Small intestine (tissue), 7 donors: ENCODE results near the gene RBM17. TPM values are rescaled to one million over a fixed set of nuclear protein-coding genes. Genes with fewer than 3 reads are reported as not detected.
"Not testable (repeated sequence)": the region's sequence is repeated elsewhere in the genome, so short reads cannot be mapped to it uniquely, and the experiment has no call there.

ENCODE experiments used
- DNase-seq, 2 donors: peaks; one replicate each; pipeline versions ENCODE4 v3.0.0 to v3.0.0-alpha.2; 2013
- FAIRE-seq: peaks from 2 replicates; lab custom pipeline; 2012; peaks lifted over from hg19 to GRCh38; lab: Jason Lieb, UNC
- H3K27ac ChIP-seq, 3 donors: one replicate each; pipeline ENCODE4 v1.5.1; 2013; ENCODE audit warnings: low read length in 2 of 3, mild to moderate bottlenecking in 2 of 3, control low read depth in 1 of 3, inconsistent platforms in 1 of 3, low read depth in 1 of 3, moderate library complexity in 1 of 3
- H3K27me3 ChIP-seq, 3 donors: one replicate each; pipeline ENCODE4 v1.6.1; 2013; ENCODE audit warnings: low read length in 3 of 3, inconsistent platforms in 1 of 3; ENCODE audit not compliant: control insufficient read depth in 3 of 3, insufficient read depth in 3 of 3
- H3K36me3 ChIP-seq, 3 donors: one replicate each; pipeline ENCODE4 v1.6.1; 2013; ENCODE audit warnings: low read length in 3 of 3, inconsistent platforms in 1 of 3, low read depth in 1 of 3, mild to moderate bottlenecking in 1 of 3, moderate library complexity in 1 of 3; ENCODE audit not compliant: control insufficient read depth in 3 of 3, insufficient read depth in 2 of 3
- H3K4me1 ChIP-seq, 3 donors: one replicate each; pipeline ENCODE4 v1.6.1; 2013; ENCODE audit warnings: low read length in 2 of 3, inconsistent platforms in 1 of 3, low read depth in 1 of 3, mild to moderate bottlenecking in 1 of 3, moderate library complexity in 1 of 3; ENCODE audit not compliant: control insufficient read depth in 3 of 3, insufficient read depth in 2 of 3
- H3K4me3 ChIP-seq, 3 donors: one replicate each; pipeline ENCODE4 v1.5.1; 2013; ENCODE audit warnings: low read length in 3 of 3, control low read depth in 1 of 3, inconsistent platforms in 1 of 3, low read depth in 1 of 3, mild to moderate bottlenecking in 1 of 3, moderate library complexity in 1 of 3
- H3K9me3 ChIP-seq, 2 donors: one replicate each; pipeline ENCODE4 v1.6.1; 2013; ENCODE audit warnings: low read depth in 1 of 2, low read length in 1 of 2; ENCODE audit not compliant: control insufficient read depth in 2 of 2, insufficient read depth in 1 of 2
- WGBS, 3 donors: extraction: QIAGEN DNeasy Blood & Tissue Kit; methylation state at CpG; one replicate each; pipeline ENCODE4 v1.1.7; 2013; 5-methylcytosine and 5-hydroxymethylcytosine counted together
- polyA plus RNA-seq, 4 donors: library from polyadenylated mRNA; stranded (reverse) in 3 of 4; unstranded in 1 of 4; fragments of 200-250 nt in 3 of 4; fragments of 120-200 nt in 1 of 4; gene quantifications; one replicate each; pipeline versions ENCODE4 v1.2.1 to v1.2.3, GENCODE V29; 2013
- donor health status: healthy with polysubstance abuse.
- donor health status: control.
- donor health status: control.
- donor health status: Bipolar disorder and iron deficiency.
- donor health status: healthy.

Gene RBM17
- polyA plus RNA-seq, 4 donors: 45.7 to 102 (median 73.9) TPM

DNA sequence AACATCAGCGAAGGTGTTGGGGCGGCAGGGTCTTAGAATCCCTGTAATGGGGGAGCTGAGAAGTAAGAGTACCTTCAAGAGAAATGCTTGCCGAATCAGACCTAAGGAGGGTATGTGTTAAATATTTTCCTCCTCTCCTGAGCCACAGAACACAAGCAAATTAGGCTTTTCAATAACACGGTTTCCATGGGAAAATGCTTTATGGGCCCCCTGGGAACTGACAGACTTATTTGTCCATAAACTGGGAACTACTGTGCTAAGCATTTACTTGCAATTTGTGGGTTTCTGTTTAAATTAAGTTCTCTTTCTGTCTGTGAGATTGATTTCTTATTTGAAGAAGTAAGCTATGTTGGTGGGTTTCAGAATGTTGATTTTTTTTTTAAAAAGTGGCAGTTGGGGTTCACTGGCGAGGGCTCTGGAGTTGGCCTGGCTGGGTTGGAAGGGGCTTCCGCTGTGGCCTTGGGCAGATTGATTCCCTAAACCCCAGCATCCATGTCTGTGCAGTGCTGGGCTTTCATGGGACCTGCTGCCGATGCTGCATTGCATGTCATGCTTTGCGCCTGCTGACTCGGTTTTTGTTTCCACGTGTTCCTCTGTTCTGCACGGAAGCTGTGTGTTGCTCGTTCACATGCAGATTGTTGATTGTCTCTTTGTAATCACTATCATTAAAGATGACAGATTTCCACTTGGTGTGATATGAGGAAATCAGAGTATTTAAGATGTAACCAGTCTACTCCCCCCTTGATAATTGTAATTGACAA is 7.2 kb downstream of the RBM17 start:
- peak overlapping the region in 1 of 3 donors; percentile 41 for H3K27ac ChIP-seq
- DNase-seq (no peak), FAIRE-seq (no peak)
- H3K36me3 ChIP-seq: peaks cover 4 to 28% (median 10%) of the 10 kb centered on the region in 3 donors
- H3K9me3 ChIP-seq: no peaks in the 10 kb centered on the region
- peaks cover 0 to 17% (median 3%) of the 10 kb centered on the region in 3 donors for H3K4me1 ChIP-seq
- H3K27me3 ChIP-seq: no peaks in the 10 kb centered on the region
- WGBS, 3 donors: 76 to 86% (median 81%) methylated on average over 12 of the region's 12 CpGs
- H3K4me3 ChIP-seq: no peak overlapping the region

DNA sequence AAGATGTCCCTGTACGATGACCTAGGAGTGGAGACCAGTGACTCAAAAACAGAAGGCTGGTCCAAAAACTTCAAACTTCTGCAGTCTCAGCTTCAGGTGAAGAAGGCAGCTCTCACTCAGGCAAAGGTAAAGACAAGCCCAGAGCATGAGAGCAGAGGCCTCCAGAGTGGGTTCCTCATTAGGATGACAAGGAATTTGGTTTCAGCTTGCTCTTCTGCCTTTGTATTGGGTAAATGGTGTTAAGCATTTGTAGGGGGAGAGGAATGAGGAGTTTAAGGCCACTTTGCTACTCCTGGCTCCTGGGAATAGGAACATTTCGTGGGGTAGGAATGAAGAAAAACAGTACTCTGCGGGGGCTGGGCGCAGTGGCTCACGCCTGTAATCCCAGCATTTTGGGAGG is 8.2 kb downstream of the RBM17 start:
- Histone ChIP-seq H3K27ac (no peak overlapping the region), H3K27me3 (no peaks in the 10 kb centered on the region), H3K9me3 (no peaks in the 10 kb centered on the region), H3K4me1 (peaks cover 0 to 11% (median 0%) of the 10 kb centered on the region in 3 donors), H3K36me3 (peaks cover 4 to 30% (median 10%) of the 10 kb centered on the region in 3 donors), H3K4me3 (no peak overlapping the region)
- DNase-seq (no peak), FAIRE-seq (no peak)
- WGBS, 3 donors: 90 to 95% (median 94%) methylated on average over 5 of the region's 5 CpGs

DNA sequence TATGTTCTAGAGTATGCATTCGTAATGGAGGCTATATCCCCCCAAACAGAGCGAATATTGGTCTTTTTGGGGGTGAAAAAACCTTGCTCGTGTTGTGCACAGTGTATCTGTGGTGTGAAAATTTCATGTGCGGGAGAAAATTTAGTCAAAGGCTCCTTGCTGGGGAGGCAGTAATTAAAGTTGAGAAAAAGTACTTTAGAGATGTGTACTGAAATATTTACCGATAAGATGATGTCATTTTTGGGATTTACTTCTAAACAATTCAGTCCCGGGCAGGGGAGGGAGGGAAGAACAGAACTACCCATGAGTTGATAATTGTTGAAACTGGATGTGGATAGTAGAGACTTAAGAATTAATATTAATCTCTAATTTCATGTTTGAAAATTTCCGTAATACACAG is 9.3 kb downstream of the RBM17 start:
- FAIRE-seq: no peak
- H3K27ac ChIP-seq: no peak overlapping the region
- no peaks in the 10 kb centered on the region for H3K9me3 ChIP-seq
- 81 to 96% (median 94%) methylated on average over 7 of the region's 7 CpGs for WGBS, 3 donors
- DNase-seq: no peak
- H3K4me3 ChIP-seq: no peak overlapping the region
- peaks cover 6 to 37% (median 10%) of the 10 kb centered on the region in 3 donors for H3K36me3 ChIP-seq
- peaks cover 0 to 5% (median 0%) of the 10 kb centered on the region in 3 donors for H3K4me1 ChIP-seq
- no peaks in the 10 kb centered on the region for H3K27me3 ChIP-seq

DNA sequence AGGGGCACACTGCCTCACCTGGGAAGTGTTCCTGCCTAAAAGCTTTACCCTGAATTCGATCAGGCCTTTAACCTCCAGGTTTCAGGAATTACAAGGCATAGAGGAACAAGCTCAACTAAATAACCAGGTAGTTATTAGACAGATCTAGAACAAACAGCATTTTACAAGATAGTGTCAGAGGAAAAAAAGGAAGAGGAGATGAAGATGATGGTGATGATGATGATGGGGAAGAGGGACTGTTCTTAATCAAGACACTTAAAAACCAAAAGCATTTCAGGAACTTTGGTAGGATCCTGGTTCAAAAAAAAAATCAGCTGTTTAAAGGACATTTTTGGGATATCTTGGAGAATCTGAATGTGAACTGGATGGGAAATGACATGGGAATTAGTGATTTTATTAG is 11.5 kb downstream of the RBM17 start:
- Histone ChIP-seq H3K27ac (no peak overlapping the region), H3K4me1 (peaks cover 0 to 4% (median 0%) of the 10 kb centered on the region in 3 donors), H3K27me3 (no peaks in the 10 kb centered on the region), H3K9me3 (no peaks in the 10 kb centered on the region), H3K36me3 (peaks cover 10 to 34% (median 11%) of the 10 kb centered on the region in 3 donors), H3K4me3 (no peak overlapping the region)
- WGBS, 3 donors: 57 to 84% (median 77%) methylated on average over 1 of the region's 1 CpG
- DNase-seq (no peak), FAIRE-seq (no peak)

DNA sequence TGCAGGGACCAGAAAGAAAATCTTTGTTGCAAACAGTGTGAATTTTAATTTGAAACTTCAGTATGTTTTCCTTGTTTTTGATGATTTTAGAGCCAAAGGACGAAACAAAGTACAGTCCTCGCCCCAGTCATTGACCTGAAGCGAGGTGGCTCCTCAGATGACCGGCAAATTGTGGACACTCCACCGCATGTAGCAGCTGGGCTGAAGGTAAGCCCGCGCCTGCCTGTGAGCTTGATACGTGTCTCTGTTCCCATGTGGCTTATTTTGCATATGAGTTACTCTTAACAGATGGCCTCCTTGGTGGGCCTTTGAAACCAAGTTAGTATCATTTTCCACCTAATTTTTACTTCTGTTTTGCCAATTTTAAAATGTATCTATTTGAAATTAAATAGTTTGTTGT is 12.3 kb downstream of the RBM17 start:
- Histone ChIP-seq H3K27me3 (no peaks in the 10 kb centered on the region), H3K4me1 (no peaks in the 10 kb centered on the region), H3K27ac (peak overlapping the region in 1 of 3 donors; percentile 22), H3K9me3 (no peaks in the 10 kb centered on the region), H3K4me3 (no peak overlapping the region), H3K36me3 (peaks cover 10 to 29% (median 13%) of the 10 kb centered on the region in 3 donors)
- FAIRE-seq (no peak), DNase-seq (no peak)
- 87 to 90% (median 90%) methylated on average over 8 of the region's 8 CpGs for WGBS, 3 donors

DNA sequence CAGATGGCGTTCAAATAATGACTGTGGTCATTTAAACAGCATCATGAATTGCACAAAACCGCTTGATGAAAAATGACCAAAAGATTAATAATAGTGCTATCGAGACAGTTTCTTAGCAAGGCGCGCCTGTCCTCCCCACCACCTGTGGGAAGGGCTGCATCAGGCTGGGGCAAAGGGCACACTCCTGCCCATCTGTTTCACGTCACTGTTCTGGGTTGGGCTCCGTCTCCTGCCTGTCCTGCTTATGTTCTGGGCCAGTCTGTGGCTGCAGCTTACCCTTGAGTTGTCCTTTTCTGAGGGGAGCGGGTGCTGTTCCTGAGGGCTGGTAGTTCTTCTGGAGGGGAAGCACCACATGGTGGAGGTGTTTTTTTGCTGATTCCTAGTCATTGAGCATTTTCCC is 13.3 kb downstream of the RBM17 start:
- no peaks in the 10 kb centered on the region for H3K9me3 ChIP-seq
- peak in 1 of 2 donors; percentile 94 for DNase-seq
- no peak overlapping the region for H3K27ac ChIP-seq
- no peaks in the 10 kb centered on the region for H3K27me3 ChIP-seq
- peaks cover 10 to 28% (median 16%) of the 10 kb centered on the region in 3 donors for H3K36me3 ChIP-seq
- WGBS, 3 donors: 38 to 78% (median 56%) methylated on average over 8 of the region's 8 CpGs
- FAIRE-seq: no peak
- no peak overlapping the region for H3K4me3 ChIP-seq
- H3K4me1 ChIP-seq: no peaks in the 10 kb centered on the region

DNA sequence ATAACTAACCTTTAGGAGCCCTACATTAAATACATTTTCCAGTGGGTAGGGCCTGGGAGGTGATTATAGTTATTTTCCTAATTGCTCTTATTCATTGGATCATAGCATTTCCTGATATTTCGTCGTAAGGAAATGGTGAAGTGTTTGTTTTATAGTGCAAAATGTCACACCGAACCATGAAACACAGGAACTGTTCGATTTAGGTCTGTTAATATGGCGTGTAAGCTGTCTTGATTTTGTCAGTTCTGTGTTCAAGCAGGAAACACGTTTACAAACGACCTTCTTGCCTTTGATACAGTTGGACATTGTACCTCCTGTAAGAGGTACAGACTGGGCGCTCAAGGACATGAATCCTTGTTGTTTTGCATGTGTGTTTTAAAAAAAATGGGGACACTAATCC is 14.8 kb downstream of the RBM17 start:
- Histone ChIP-seq H3K9me3 (no peaks in the 10 kb centered on the region), H3K4me1 (no peaks in the 10 kb centered on the region), H3K27me3 (no peaks in the 10 kb centered on the region), H3K36me3 (peaks cover 5 to 27% (median 13%) of the 10 kb centered on the region in 3 donors), H3K4me3 (no peak overlapping the region), H3K27ac (no peak overlapping the region)
- 69 to 74% (median 69%) methylated on average over 8 of the region's 8 CpGs for WGBS, 3 donors
- FAIRE-seq (no peak), DNase-seq (no peak)

DNA sequence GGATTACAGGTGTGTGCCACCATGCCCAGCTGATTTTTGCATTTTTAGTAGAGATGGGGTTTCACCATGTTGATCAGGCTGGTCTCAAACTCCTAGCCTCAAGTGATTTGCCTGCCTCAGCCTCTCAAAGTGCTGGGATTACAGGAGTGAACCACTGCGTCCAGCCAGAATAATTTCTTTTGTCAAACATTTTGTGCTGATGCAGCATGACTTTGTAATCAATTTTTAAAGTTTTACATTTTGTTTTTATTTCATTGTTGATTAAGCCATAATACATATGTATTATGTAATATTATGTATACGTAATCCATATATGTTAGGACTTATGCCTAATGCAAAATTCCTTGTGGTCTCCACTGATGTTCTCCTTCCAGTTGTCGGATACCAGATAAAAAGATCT is 18.8 kb downstream of the RBM17 start:
- H3K27me3 ChIP-seq, H3K4me3 ChIP-seq, H3K9me3 ChIP-seq, DNase-seq, FAIRE-seq, H3K27ac ChIP-seq, H3K4me1 ChIP-seq: not testable (repeated sequence)
- 90 to 97% (median 95%) methylated on average over 3 of the region's 3 CpGs for WGBS, 3 donors
- peaks cover 9 to 41% (median 29%) of the 10 kb centered on the region in 3 donors for H3K36me3 ChIP-seq
